HG03064 (cell line): Measurements from ENCODE around the gene RUVBL2.
A peak's percentile ranks its signal among the peaks of the same experiment; 100 is the strongest.

Source experiments
- ATAC-seq: cut with Tn5 transposase; IDR thresholded peaks from one replicate; pipeline ENCODE4 v1.9.1; 2021; ENCODE audit warnings: low read depth; ENCODE audit not compliant: unreplicated experiment

RUVBL2 gene

DNA sequence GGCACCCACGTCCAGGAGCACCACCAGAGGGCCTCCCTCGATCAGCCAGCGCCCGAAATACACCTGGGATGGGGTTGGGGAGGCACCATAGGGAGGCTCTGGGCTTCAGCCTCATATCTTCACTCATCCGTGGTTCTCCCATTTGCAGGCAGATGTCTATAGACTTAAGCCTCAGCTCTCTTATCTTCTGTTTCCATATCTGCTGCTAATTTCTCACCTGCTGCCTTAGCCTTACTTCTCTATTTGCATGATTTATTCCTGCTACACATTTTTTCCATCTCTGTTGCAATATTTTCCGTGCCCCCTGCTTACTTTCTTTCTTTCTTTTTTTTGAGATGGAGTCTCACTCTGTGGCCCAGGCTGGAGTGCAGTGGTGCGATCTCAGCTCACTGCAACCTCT lies 6.4 kb upstream of the RUVBL2 start:
- no peak for ATAC-seq

DNA sequence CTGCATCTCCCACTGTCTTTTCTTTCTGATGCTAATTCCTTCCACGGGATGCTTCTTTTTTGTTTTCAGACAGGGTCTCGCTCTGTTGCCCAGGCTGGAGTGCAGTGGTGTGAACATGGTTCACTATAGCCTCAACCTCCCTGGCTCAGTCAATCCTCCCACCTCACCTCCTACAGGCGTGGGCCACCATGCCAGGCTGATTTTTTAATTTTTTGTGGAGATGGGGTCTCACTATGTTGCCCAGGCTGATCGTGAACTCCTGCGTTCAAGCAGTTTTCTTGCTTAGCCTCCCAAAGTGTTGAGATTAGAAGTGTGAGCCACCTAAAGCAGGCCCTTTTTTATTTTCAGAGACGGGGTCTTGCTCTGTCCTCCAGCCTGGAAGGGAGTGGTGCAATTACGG lies 5.4 kb upstream of the RUVBL2 start:
- no peak for ATAC-seq

DNA sequence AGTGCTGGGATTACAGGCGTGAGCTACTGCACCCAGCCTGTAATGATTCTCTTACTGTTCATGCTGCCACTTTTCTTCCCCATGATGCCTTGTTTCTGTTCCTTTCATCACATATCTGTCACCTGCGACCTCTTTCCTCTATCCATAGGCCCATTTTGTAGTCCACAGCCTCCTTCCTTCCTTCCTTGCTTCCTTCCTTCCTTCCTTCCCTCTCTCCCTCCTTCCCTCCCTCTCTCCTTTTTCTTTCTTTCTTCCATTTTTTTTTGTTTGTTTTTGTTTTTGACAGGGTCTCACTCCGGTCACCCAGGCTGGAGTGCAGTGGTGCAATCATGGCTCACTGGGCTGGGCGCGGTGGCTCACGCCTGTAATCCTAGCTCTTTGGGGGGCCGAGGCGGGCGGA lies 4.8 kb upstream of the RUVBL2 start:
- no peak for ATAC-seq

DNA sequence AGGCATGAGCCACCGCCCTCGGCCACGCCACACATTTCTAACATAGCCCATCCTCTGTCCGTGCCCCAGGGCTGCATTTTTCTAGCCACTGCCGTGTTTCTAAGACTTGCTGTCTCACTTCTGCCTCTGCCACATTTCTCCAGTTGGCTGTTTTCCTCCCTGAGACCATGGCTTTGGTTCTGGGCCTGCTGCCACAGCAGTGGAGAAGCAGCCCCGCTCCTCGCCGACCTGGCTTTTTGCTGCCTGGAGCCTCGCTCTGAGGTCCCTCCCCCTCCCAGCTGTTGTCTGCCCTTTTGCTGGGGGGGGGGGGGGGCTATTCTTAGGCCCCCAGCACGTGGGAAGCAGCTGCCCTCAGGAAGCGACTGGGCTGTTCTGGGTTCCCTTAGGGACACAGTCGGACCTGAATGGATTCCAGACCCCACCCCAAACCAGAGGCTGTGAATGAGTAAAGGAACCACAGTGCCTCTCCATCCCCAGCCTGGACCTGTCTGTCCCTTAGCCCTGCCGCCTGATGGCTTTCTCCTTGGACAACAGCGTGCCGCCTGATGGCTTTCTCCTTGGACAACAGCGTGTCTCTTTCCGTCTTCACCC lies 3.9 kb upstream of the RUVBL2 start:
- ATAC-seq, result no peak

DNA sequence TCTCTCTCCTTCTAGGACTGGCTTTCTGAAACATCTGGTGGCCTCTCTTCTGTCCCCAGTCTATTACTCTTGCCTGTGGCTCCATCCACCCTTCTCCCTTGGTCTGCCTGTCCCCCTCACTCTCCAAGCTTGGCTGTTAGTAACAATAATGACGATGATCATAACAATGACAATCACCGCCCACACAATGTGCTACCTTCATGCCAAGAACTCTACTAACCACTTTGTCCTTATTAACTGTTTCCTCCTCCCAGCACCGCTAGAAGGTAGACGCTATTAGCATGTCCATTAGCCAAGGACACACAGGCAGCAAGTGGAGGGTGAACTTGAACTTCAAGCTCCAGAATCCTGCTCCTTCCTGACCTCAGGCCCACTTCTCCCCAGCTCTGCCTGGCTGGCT lies 3.3 kb upstream of the RUVBL2 start:
- no peak for ATAC-seq

DNA sequence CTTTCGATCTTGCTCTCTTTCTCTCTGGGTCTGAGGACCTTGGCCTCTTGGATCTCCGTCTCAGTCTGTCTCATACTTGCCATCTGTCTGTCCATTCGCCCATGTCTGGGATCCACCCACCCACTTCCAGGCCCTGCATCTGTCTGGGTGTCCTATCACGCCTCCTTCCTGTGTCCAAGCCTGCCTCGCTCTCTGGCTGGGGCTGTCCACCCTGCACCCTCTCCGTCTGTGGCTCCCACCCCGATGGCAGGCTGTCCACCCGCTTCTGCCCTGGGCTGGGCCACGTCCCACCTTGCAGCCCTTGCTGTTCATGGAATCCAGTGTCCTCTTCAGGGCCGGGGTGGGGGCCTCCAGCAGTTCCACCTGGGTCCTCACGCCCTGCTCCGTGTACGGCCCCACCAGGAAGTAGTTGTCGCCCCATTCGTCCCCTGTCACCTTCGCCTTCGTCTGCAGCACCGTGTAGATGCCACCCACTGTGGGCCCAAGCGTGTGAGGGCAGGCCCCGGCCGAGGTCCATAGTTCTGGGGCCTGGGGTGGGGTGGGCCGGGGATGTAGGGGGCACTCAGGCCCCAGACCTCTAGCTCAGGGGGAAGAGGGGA lies 2.6 kb upstream of the RUVBL2 start:
- ATAC-seq, result no peak

DNA sequence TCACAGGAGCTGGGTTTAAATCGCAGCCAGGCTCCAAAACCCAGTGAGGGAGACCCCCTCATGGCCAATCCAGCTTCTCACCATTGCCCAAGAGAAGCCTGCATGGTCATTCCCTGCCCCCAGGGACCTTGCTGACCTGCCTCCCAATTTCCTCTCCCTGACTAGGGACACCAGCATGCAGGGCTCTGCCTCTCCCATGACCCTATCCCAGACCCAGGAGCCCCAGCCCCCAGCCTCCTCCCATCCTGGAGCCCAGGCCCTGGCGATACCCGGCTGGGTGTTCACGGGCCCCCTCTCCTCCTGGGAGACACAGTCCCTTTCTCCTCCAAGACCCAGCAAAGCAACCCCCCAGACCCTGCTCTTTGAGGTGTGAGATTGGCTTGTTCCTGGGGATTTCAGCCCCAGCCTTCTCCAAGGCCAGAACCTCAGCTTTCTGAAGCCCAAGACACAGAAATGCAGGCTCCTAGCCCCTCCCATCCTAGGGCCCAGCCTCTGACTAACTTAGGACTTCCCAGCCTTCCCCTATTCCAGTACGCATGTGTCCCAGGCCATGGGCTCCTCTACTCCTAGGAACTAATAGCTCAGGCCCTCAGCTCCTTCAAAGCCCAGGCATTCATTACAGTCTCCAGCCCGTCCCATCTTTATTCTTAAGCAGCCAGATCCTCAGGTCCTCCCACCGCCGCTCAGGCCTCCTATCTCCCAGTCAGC lies 1.7 kb upstream of the RUVBL2 start:
- ATAC-seq, result no peak

DNA sequence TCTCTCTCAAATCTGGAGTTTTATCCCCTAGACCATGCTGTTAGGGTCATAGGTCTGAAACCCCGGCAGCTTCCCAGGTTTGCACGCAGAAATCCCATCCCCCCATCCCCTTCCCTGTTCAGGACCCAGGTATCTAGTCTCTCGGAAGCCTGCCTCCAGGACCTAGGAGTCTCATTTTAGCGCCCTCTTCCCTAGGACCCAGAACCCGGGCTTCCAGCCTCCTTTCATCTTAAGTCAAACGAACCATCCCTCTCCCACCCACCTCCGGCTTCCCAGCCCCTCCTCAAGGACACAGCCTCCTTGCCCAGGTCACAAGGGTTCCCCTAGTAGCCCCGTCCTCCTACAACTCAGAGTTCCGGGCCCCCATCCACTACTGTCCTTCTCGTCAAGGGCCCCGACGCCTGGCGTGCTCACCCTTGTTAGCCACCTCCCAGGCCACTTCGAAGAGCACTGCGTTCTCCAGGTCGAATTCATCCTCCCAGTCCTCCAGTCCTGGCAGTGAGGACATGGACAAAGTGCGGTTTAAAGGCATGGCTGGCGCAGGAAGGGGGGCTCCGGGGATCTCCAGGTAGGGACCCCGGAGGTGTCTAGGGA lies 1.0 kb upstream of the RUVBL2 start:
- peak; percentile 5 for ATAC-seq

DNA sequence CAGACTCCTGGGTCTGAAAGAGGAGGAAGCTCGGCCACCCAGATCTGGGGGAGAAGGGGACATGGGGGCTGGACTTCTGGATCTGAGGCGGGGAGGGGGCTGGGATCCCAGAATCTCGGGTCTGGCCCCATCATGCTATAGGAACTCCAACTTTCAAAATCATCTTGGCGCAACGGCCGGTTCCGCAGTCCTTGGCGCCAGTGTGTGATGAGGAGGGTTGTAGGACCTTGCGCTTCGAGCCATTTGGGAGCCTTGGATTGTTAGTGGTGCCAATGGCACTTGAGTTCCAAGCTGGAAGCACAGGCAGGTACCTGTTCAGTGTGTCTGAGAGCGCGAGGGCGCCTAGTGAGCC lies 324 bp downstream of the RUVBL2 start:
- ATAC-seq, result no peak

DNA sequence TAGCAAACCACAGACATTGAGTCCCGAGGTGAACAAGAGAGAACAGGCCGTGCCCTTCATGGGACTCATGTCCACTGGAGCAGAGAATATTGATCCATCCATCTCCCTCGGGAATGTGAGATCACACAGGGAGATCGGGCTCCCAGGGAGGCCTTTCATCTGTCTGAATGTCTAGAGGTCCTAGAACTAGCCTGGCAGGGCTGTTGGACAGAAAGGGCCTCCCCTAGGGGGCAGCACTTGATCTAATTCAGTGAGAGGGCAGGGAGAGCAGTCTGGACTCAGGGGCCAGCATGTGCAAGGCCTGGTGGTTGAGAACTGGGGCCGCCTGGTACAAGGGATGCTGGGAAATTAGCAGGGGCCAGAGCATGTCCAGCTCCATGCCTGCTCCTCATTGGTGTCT lies 4.3 kb downstream of the RUVBL2 start:
- no peak for ATAC-seq

DNA sequence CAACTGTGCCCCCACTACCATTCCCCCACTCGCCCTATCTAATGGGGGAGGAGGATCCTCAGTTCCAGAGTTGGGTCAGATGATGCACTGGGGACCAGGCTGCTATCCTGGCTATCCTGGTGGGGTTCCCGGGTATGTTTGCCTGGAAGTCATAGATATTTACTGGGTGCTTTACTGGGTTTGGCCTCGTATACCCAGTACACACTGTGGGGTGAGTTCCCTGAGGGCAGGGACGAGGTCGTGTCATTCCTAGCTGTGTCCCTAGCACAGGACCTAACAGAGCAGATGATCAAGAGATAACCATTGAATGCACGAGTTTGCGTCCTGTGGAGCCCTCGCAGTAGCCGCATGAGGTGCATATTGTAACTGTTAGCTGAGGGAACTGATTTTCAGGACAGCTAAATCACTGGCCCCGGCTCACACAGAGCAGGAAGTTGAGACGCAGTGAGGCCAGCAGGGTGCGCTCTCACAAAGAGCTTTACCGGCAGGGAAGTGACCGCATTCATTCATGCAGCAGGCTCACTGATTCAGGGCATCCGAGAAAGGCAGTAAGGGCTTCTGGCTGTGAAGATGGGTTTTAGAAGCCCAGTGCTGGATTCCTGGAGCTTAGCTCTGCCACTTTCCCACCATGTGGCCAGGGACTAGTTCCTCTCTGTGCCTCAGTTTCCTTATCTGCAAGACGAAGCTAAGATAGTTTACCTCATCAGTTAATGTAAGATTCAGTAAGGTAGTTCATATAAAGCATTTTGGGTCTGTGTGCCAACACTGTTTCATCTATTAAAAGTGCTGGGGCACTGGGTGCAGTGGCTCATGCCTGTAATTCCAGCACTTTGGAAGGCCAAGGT lies 6.0 kb downstream of the RUVBL2 start:
- ATAC-seq, result no peak

DNA sequence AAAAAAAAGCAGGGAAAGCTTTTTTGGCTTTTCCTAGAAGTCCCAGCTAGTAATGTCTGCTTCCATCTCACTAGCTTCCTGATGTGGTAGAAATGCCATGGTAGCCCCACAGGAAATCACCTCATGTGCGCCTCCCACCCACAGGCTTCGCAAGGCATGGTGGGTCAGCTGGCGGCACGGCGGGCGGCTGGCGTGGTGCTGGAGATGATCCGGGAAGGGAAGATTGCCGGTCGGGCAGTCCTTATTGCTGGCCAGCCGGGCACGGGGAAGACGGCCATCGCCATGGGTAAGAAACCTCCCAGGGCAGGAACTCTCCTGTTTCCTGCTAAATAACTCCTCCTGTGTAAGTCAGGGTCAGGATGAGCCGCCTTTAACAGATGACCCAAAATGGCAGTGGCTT lies 10.4 kb downstream of the RUVBL2 start:
- no peak for ATAC-seq

DNA sequence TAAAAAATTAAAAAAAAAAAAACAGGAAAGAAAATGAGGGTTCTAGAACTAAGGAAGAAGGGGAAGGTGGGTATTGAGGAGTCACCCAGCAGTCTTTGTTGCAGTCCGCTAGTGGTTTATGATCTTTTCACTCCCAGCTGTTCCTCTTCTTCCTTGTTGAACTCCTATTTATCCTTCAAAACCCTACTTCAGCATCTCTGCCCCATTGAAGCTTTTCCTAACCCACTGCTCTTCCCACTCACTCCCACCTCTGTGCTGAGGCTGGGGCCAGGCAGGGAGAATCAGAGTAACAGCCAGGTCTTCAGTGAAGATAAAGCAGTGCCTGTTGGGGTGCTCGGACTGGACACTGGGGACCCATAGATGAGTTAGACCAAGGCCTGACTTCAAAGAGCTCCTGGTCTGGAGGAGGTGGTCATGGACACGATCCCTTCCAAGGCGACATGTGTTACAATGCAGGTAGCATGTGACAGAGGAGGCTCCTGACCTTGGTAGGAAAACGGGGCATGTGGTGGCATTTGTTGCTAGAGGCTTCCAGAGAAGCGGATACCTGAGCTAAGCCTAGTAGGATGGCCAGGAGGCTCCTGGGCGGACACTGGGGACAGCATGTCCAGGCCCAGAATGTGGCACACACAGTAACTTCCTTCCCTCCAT lies 11.4 kb downstream of the RUVBL2 start:
- no peak for ATAC-seq

DNA sequence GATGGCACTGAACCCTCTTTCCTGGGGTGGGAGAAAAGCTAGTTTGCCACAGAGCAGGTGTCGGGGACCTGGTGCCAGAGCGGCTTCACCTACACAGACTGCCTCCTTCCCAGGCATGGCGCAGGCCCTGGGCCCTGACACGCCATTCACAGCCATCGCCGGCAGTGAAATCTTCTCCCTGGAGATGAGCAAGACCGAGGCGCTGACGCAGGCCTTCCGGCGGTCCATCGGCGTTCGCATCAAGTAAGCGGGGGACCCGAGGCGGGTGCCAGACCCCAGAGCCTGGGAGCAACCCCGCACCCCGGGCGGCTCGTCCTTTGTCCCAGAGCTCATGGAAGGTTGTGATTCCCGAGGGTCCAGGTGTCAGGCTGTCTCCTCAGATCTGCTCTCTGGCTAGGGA lies 13.2 kb downstream of the RUVBL2 start:
- no peak for ATAC-seq

DNA sequence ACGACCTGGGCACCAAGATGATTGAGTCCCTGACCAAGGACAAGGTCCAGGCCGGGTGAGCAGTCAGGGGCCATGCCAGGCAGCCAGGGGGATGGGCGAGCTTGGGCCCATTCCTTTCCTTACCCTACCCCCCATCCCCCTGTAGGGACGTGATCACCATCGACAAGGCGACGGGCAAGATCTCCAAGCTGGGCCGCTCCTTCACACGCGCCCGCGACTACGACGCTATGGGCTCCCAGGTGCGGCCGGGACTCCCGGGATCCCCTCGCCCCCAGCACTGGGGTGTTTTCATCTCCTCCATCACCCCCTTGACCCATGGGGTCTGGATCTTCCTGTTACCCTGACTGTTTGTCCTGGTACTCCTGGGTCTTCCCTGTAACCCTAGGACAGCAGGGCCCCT lies 16.1 kb downstream of the RUVBL2 start:
- no peak for ATAC-seq

DNA sequence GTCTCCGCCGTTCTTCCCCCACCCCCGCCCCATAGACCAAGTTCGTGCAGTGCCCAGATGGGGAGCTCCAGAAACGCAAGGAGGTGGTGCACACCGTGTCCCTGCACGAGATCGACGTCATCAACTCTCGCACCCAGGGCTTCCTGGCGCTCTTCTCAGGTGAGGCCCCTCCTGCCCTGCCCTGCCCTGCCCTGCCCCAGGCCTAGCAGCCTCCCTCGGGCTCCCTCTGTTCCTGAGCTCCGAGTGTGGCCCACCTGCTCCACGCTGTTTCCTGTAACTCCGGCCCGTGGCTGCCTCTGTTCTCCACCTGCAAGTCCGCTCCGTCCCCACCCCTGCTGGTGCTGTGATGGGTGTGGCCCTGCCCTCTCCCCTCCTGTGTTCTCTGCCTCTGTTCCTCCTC lies 16.8 kb downstream of the RUVBL2 start:
- no peak for ATAC-seq

DNA sequence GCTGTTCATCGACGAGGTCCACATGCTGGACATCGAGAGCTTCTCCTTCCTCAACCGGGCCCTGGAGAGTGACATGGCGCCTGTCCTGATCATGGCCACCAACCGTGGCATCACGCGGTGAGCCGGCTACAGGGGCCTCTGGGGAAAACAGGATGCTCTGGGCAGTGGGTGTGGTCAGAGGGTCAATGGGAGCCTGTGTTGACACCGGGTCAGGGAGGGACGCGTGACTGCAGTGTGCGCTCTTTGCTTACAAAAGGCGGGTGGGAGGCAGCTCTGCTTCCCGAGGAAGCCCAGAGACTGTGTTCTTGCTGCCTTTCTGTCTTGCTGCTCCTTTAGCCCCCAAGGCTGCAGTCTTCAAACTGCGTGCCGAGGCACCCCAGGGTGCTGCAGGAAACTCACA lies 17.5 kb downstream of the RUVBL2 start:
- ATAC-seq, result no peak

DNA sequence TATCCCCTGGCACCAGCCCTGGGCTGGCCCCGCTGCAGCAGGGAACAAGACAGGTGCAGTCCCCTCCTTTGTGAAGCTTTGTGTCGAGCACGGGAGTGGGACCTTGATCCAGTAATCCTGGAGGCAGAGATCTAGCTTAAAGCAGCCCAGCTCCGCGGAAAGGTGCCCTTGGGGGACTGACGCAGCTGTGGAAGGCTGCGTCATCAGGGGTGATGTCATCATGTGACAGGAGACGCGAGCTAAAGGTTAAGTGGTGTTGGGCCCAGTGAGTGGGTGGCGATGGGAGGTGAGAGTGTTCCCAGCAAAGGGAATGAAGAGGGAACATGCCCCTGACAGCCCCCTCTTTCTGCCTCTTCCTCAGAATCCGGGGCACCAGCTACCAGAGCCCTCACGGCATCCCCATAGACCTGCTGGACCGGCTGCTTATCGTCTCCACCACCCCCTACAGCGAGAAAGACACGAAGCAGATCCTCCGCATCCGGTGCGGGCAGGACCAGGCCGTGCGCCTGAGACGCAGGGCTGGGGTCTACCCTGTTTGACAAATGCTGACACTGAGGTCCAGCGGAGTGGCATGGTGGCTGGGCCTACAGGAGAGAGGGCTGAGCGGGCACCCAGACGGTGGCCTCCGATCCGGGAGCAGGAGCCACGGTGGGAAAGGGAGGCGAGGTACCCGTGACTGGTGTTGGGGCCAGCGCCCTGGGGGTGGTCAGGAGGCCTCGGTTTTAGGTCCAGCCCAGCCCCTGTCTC lies 20.6 kb downstream of the RUVBL2 start:
- ATAC-seq, result no peak

DNA sequence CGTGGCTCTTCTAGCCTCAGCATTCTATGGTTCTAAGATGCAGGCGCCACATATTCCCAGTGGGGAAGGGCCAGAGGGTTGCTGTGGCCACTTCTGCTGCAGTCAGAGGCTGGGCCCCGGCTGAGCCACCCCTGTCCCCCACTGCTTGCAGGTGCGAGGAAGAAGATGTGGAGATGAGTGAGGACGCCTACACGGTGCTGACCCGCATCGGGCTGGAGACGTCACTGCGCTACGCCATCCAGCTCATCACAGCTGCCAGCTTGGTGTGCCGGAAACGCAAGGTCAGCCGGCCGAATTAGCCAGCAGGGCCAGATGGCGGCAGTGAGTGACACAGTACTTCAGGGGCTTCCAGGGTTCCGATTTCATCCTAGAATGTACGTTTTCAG lies 21.2 kb downstream of the RUVBL2 start:
- no peak for ATAC-seq
